Prostate gland (tissue), 2 donors: ENCODE results near the gene MATN1.

Source experiments
- CTCF ChIP-seq, 4 experiments: fragments of 200-600 bp in 2 of 4; fragments of 450-650 bp in 2 of 4; sonication (generic) in 2 of 4; IDR thresholded peaks; 1 replicate in 3 of 4; 2 replicates in 1 of 4; pipeline ENCODE4 v1.5.1; 2016 to 2019; ENCODE audit warnings: antibody characterized with exemption in 4 of 4, mild to moderate bottlenecking in 2 of 4, moderate library complexity in 2 of 4
- POLR2A ChIP-seq: fragments of 450-650 bp; IDR thresholded peaks from one replicate; pipeline ENCODE4 v1.6.1; 2016; ENCODE audit warnings: antibody characterized with exemption, mild to moderate bottlenecking
- POLR2AphosphoS5 ChIP-seq: sonication (generic); formaldehyde crosslinking; IDR thresholded peaks from one replicate; pipeline ENCODE4 v1.6.1; 2017; ENCODE audit warnings: antibody characterized with exemption

- no peak for TF ChIP-seq CTCF (IDR thresholded peaks at IDR 0.05)
- TF ChIP-seq POLR2AphosphoS5: no peak
- no peak for TF ChIP-seq POLR2A
Measured at GRCh38 chr1:30693822-30694221, 29.6 kb downstream of the MATN1 start.
